ENCODE results near the gene CHKA. TPM values are rescaled to one million over a fixed set of nuclear protein-coding genes. Genes with fewer than 3 reads are reported as not detected.

Gene CHKA
- total and polyA plus RNA-seq, 9 of the 15 experiments (the other 6 are each of a cell fraction or from before 2014, with no cell fraction given): 3.6 to 37.0 (median 30.2) TPM

- in situ Hi-C loops (cut with MboI) (no loop called here), intact Hi-C loops (cut with micrococcal nuclease) (no loop called here)
- ATAC-seq (no peak), DNase-seq (ENCODE audit: extremely low read depth in 1 of 4, low spot score in 3 of 4) (no peak), FAIRE-seq (no peak)
- Histone ChIP-seq H3K4me3 (no peak overlapping the region), H3K9ac (ENCODE audit: insufficient read depth in 1 of 2, low read depth in 2 of 2, low read length in 2 of 2) (peak overlapping the region in 1 of 2 experiments; percentile 67; a peak in 2 of 4 replicates), H3K27ac (ENCODE audit: extremely low read depth, low read depth, low read length) (no peak overlapping the region; the same call in 2 of the 3 replicates), H3K79me2 (ENCODE audit: control insufficient read depth, insufficient read depth, low read length) (peaks cover 48% of the 10 kb centered on the region), H3K27me3 (ENCODE audit: control insufficient read depth in 2 of 2, insufficient read depth in 2 of 2, low read length in 2 of 2) (no peaks in the 10 kb centered on the region), H3K4me1 (replicated peaks in 1 of 2; ENCODE audit: control insufficient read depth in 2 of 2, insufficient read depth in 2 of 2, low read length in 2 of 2) (peaks cover 30 to 79% of the 10 kb centered on the region in 2 experiments), H3K4me2 (ENCODE audit: insufficient read depth, low read length) (no peak overlapping the region), H4K20me1 (replicated peaks; ENCODE audit: control insufficient read depth, insufficient read depth, low read length) (no peaks in the 10 kb centered on the region), H3K9me1 (ENCODE audit: control insufficient read depth, insufficient read depth, low read length) (no peaks in the 10 kb centered on the region), H3K36me3 (ENCODE audit: control insufficient read depth, insufficient read depth, low read length) (peaks cover 51% of the 10 kb centered on the region; the same call in 2 of the 3 replicates), H3K9me3 (replicated peaks; ENCODE audit: control insufficient read depth, insufficient read depth, low read depth, low read length) (no peaks in the 10 kb centered on the region), H2AFZ (ENCODE audit: low read depth, low read length) (no peak overlapping the region)
- ChIA-PET POLR2A (interaction anchor here (0.5 to 1.0 kb wide), 3 partner anchors 12 to 545 kb away, joined by 3 to 4 read pairs (median 3); no protein-coding TSS in a partner anchor), CTCF (ENCODE audit: low intra/inter-chr PET ratio) (no interaction called here)
- 77% methylated on average over 14 of the region's 14 CpGs for WGBS (ENCODE audit: insufficient coverage, low coverage, missing lambda C conversion rate)
- BruUV-seq (replicated peaks): no TSS peak
- TF ChIP-seq SUPT5H (IDR thresholded peaks at IDR 0.05): peak; percentile 35; the same call in 1 of the 2 replicates
- TF ChIP-seq, protein P1, sequence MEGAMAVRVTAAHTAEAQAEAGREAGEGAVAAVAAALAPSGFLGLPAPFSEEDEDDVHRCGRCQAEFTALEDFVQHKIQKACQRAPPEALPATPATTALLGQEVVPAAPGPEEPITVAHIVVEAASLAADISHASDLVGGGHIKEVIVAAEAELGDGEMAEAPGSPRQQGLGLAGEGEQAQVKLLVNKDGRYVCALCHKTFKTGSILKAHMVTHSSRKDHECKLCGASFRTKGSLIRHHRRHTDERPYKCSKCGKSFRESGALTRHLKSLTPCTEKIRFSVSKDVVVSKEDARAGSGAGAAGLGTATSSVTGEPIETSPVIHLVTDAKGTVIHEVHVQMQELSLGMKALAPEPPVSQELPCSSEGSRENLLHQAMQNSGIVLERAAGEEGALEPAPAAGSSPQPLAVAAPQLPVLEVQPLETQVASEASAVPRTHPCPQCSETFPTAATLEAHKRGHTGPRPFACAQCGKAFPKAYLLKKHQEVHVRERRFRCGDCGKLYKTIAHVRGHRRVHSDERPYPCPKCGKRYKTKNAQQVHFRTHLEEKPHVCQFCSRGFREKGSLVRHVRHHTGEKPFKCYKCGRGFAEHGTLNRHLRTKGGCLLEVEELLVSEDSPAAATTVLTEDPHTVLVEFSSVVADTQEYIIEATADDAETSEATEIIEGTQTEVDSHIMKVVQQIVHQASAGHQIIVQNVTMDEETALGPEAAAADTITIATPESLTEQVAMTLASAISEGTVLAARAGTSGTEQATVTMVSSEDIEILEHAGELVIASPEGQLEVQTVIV (CRISPR knock-in tag; IDR thresholded peaks at IDR 0.05; ENCODE audit: borderline replicate concordance): no peak
- peak; percentile 52 for TF ChIP-seq POLR2A (conservative IDR thresholded peaks at IDR 0.05)
- TF ChIP-seq MTF1 (CRISPR knock-in tag; IDR thresholded peaks at IDR 0.05; ENCODE audit: borderline replicate concordance): no peak
- TF ChIP-seq, protein P2, sequence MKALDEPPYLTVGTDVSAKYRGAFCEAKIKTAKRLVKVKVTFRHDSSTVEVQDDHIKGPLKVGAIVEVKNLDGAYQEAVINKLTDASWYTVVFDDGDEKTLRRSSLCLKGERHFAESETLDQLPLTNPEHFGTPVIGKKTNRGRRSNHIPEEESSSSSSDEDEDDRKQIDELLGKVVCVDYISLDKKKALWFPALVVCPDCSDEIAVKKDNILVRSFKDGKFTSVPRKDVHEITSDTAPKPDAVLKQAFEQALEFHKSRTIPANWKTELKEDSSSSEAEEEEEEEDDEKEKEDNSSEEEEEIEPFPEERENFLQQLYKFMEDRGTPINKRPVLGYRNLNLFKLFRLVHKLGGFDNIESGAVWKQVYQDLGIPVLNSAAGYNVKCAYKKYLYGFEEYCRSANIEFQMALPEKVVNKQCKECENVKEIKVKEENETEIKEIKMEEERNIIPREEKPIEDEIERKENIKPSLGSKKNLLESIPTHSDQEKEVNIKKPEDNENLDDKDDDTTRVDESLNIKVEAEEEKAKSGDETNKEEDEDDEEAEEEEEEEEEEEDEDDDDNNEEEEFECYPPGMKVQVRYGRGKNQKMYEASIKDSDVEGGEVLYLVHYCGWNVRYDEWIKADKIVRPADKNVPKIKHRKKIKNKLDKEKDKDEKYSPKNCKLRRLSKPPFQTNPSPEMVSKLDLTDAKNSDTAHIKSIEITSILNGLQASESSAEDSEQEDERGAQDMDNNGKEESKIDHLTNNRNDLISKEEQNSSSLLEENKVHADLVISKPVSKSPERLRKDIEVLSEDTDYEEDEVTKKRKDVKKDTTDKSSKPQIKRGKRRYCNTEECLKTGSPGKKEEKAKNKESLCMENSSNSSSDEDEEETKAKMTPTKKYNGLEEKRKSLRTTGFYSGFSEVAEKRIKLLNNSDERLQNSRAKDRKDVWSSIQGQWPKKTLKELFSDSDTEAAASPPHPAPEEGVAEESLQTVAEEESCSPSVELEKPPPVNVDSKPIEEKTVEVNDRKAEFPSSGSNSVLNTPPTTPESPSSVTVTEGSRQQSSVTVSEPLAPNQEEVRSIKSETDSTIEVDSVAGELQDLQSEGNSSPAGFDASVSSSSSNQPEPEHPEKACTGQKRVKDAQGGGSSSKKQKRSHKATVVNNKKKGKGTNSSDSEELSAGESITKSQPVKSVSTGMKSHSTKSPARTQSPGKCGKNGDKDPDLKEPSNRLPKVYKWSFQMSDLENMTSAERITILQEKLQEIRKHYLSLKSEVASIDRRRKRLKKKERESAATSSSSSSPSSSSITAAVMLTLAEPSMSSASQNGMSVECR (CRISPR knock-in tag; IDR thresholded peaks at IDR 0.05): 0 out of 2 replicates have a peak, but pooled peaks have one; percentile 45
- TF ChIP-seq FOXP1 (CRISPR knock-in tag; IDR thresholded peaks at IDR 0.05): peak; percentile 35; the same call in 1 of the 2 replicates
- peak; percentile 64 for TF ChIP-seq POLR2G (IDR thresholded peaks at IDR 0.05; ENCODE audit: low read depth, low read length)
- TF ChIP-seq, protein P3, sequence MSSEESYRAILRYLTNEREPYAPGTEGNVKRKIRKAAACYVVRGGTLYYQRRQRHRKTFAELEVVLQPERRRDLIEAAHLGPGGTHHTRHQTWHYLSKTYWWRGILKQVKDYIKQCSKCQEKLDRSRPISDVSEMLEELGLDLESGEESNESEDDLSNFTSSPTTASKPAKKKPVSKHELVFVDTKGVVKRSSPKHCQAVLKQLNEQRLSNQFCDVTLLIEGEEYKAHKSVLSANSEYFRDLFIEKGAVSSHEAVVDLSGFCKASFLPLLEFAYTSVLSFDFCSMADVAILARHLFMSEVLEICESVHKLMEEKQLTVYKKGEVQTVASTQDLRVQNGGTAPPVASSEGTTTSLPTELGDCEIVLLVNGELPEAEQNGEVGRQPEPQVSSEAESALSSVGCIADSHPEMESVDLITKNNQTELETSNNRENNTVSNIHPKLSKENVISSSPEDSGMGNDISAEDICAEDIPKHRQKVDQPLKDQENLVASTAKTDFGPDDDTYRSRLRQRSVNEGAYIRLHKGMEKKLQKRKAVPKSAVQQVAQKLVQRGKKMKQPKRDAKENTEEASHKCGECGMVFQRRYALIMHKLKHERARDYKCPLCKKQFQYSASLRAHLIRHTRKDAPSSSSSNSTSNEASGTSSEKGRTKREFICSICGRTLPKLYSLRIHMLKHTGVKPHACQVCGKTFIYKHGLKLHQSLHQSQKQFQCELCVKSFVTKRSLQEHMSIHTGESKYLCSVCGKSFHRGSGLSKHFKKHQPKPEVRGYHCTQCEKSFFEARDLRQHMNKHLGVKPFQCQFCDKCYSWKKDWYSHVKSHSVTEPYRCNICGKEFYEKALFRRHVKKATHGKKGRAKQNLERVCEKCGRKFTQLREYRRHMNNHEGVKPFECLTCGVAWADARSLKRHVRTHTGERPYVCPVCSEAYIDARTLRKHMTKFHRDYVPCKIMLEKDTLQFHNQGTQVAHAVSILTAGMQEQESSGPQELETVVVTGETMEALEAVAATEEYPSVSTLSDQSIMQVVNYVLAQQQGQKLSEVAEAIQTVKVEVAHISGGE (CRISPR knock-in tag; IDR thresholded peaks at IDR 0.05): peak in 1 of 3 experiments; percentile 50; a peak in 1 of 6 replicates
- TF ChIP-seq MYNN (IDR thresholded peaks at IDR 0.05): peak; percentile 10; the same call in 1 of the 2 replicates
- TF ChIP-seq MYNN (CRISPR knock-in tag; IDR thresholded peaks at IDR 0.05): no peak
- TF ChIP-seq U2AF1 (optimal IDR thresholded peaks at IDR 0.05; ENCODE audit: low read depth, low read length): no peak
- TF ChIP-seq SPI1 (IDR thresholded peaks at IDR 0.05; ENCODE audit: borderline replicate concordance, low read depth, low read length): peak; percentile 49; the same call in 1 of the 2 replicates
Measured at GRCh38 chr11:68036717-68037239, 84.4 kb downstream of the CHKA start.
